HFFc6 (cell line): Measurements from ENCODE around the gene RGS16. TPM values are rescaled to one million over a fixed set of nuclear protein-coding genes. Genes with fewer than 3 reads are reported as not detected.

ENCODE experiments used
- DNase-seq: peaks from one replicate; pipeline ENCODE4 v3.0.0-alpha.2; 2018
- H3K27ac Mint-ChIP-seq: 2 replicates; pipeline ENCODE4 v1.8.0; 2020; ENCODE audit warnings: mild to moderate bottlenecking, mixed read lengths
- H3K27me3 Mint-ChIP-seq: 2 replicates; pipeline ENCODE4 v1.8.0; 2021; ENCODE audit warnings: mild to moderate bottlenecking, moderate library complexity, mixed read lengths; ENCODE audit not compliant: insufficient read depth
- H3K36me3 Mint-ChIP-seq: 2 replicates; pipeline ENCODE4 v1.8.0; 2021; ENCODE audit warnings: low read depth, mixed read lengths
- H3K4me1 Mint-ChIP-seq: 2 replicates; pipeline ENCODE4 v1.8.0; 2020; ENCODE audit warnings: low read depth, mixed read lengths
- H3K4me3 Mint-ChIP-seq: 2 replicates; pipeline ENCODE4 v1.8.0; 2020; ENCODE audit warnings: mild to moderate bottlenecking, moderate library complexity, mixed read lengths
- H3K9me3 Mint-ChIP-seq: 2 replicates; pipeline ENCODE4 v1.8.0; 2020; ENCODE audit warnings: mild to moderate bottlenecking, mixed read lengths
- CTCF ChIP-seq: fragments of 200-600 bp; sonication (generic); IDR thresholded peaks from 2 replicates; pipeline ENCODE4 v1.5.0; 2021; ENCODE audit warnings: antibody characterized with exemption, mild to moderate bottlenecking
- total RNA-seq, 6 experiments: library from RNA; stranded (reverse); fragmentation: NEBNext Ultra II Directional; extraction: Animal tissue kit (Norgen Biotek cat#: 25700); gene quantifications; 2 replicates in 1 of 6; 3 replicates in 5 of 6; pipeline ENCODE4 v1.2.3, GENCODE V29; 2021

Gene RGS16
- total RNA-seq, 6 experiments from 2014 or later: 0.31 to 0.59 (median 0.39) TPM

GRCh38 chr1:182601416-182601786, 2.8 kb downstream of the RGS16 start:
- no peaks in the 10 kb centered on the region for H3K36me3 Mint-ChIP-seq
- H3K27me3 Mint-ChIP-seq: no peaks in the 10 kb centered on the region; the same call in none of the 2 replicates
- H3K4me3 Mint-ChIP-seq: no peak overlapping the region
- TF ChIP-seq CTCF: peak; percentile 97
- H3K4me1 Mint-ChIP-seq: peaks cover 19% of the 10 kb centered on the region
- no peaks in the 10 kb centered on the region for H3K9me3 Mint-ChIP-seq
- DNase-seq: peak; percentile 63
- no peak overlapping the region for H3K27ac Mint-ChIP-seq

GRCh38 chr1:182600745-182601415, 3.3 kb downstream of the RGS16 start:
- no peak overlapping the region for H3K27ac Mint-ChIP-seq
- DNase-seq: no peak
- no peaks in the 10 kb centered on the region for H3K36me3 Mint-ChIP-seq
- no peak for TF ChIP-seq CTCF
- H3K4me3 Mint-ChIP-seq: no peak overlapping the region
- peaks cover 18% of the 10 kb centered on the region for H3K4me1 Mint-ChIP-seq
- no peaks in the 10 kb centered on the region for H3K9me3 Mint-ChIP-seq
- H3K27me3 Mint-ChIP-seq: no peaks in the 10 kb centered on the region; the same call in none of the 2 replicates

- no peaks in the 10 kb centered on the region for H3K36me3 Mint-ChIP-seq
- peaks cover 18% of the 10 kb centered on the region for H3K4me1 Mint-ChIP-seq
- DNase-seq: no peak
- H3K9me3 Mint-ChIP-seq: no peaks in the 10 kb centered on the region
- H3K27me3 Mint-ChIP-seq: peaks cover 2% of the 10 kb centered on the region
- no peak overlapping the region for H3K27ac Mint-ChIP-seq
- TF ChIP-seq CTCF: no peak
- no peak overlapping the region for H3K4me3 Mint-ChIP-seq
Measured at GRCh38 chr1:182600036-182600713, 4.0 kb downstream of the RGS16 start.

GRCh38 chr1:182599339-182599738, 4.8 kb downstream of the RGS16 start:
- Mint-ChIP-seq H3K4me1 (peaks cover 21% of the 10 kb centered on the region), H3K9me3 (no peaks in the 10 kb centered on the region), H3K27me3 (peaks cover 2% of the 10 kb centered on the region), H3K4me3 (no peak overlapping the region), H3K36me3 (no peaks in the 10 kb centered on the region), H3K27ac (no peak overlapping the region)
- DNase-seq: no peak
- peak; percentile 67 for TF ChIP-seq CTCF

- no peak for TF ChIP-seq CTCF
- Mint-ChIP-seq H3K4me3 (no peak overlapping the region), H3K36me3 (no peaks in the 10 kb centered on the region), H3K27me3 (peaks cover 4% of the 10 kb centered on the region), H3K27ac (no peak overlapping the region), H3K4me1 (peaks cover 20% of the 10 kb centered on the region), H3K9me3 (no peaks in the 10 kb centered on the region)
- no peak for DNase-seq
Measured at GRCh38 chr1:182598296-182598695, 5.9 kb downstream of the RGS16 start.
